OCI-LY3 (cell line): ENCODE measurements around the gene NRXN3.

ENCODE experiments used
- H2AFZ ChIP-seq: fragments of 200-600, 300-600 bp; shearing (Covaris generic); 2 replicates; pipeline ENCODE4 v1.6.0; 2014; ENCODE audit warnings: antibody characterized with exemption, low read depth, low read length
- H3K27ac ChIP-seq: fragments of 200-600, 300-600 bp; sonication (generic); 2 replicates; pipeline ENCODE4 v1.5.1; 2014; ENCODE audit warnings: mild to moderate bottlenecking, low read length, moderate library complexity, mixed read lengths
- H3K27me3 ChIP-seq: fragments of 200-600, 300-600 bp; sonication (generic); 2 replicates; pipeline ENCODE4 v1.6.1; 2014; ENCODE audit warnings: low read depth, low read length, mixed read lengths
- H3K36me3 ChIP-seq: fragments of 200-600, 300-600 bp; sonication (generic); replicated peaks from 2 replicates; pipeline ENCODE3; 2014; ENCODE audit warnings: low read depth, low read length, mixed read lengths
- H3K4me1 ChIP-seq: fragments of 300-600, 200-600 bp; sonication (generic); 2 replicates; pipeline ENCODE4 v1.6.1; 2014; ENCODE audit warnings: low read length, mixed read lengths
- H3K4me2 ChIP-seq: fragments of 200-600, 300-600 bp; sonication (generic); 2 replicates; pipeline ENCODE4 v1.6.1; 2014; ENCODE audit warnings: low read length, mixed read lengths
- H3K4me3 ChIP-seq: fragments of 300-600, 200-600 bp; sonication (generic); 2 replicates; pipeline ENCODE4 v1.5.1; 2014; ENCODE audit warnings: antibody characterized with exemption, mild to moderate bottlenecking, low read length, moderate library complexity
- H3K79me2 ChIP-seq: fragments of 300-600, 200-600 bp; shearing (Covaris generic); 2 replicates; pipeline ENCODE4 v1.6.1; 2014; ENCODE audit warnings: mild to moderate bottlenecking, low read length, mixed read lengths
- H3K9ac ChIP-seq: fragments of 300-600, 200-600 bp; shearing (Covaris generic); 2 replicates; pipeline ENCODE4 v1.6.0; 2014; ENCODE audit warnings: mild to moderate bottlenecking, low read length, moderate library complexity
- H3K9me3 ChIP-seq: fragments of 200-600, 300-600 bp; shearing (Covaris generic); 2 replicates; pipeline ENCODE4 v1.6.1; 2014; ENCODE audit warnings: low read length, mixed read lengths; ENCODE audit not compliant: insufficient read depth
- H4K20me1 ChIP-seq: fragments of 200-600, 300-600 bp; sonication (generic); 2 replicates; pipeline ENCODE4 v1.6.1; 2016; ENCODE audit warnings: low read length, mixed read lengths; ENCODE audit not compliant: insufficient read depth
- CTCF ChIP-seq: fragments of 200-600, 300-600 bp; sonication (generic); IDR thresholded peaks from 2 replicates; pipeline ENCODE4 v1.5.1; 2014; ENCODE audit warnings: antibody characterized with exemption, low read length, low read depth
- EZH2phosphoT487 ChIP-seq: fragments of 200-600 bp; shearing (Covaris generic); IDR thresholded peaks from 2 replicates; pipeline ENCODE4 v1.6.1; 2018; ENCODE audit warnings: antibody characterized with exemption, mixed run types, low read depth

NRXN3 gene

GRCh38 chr14:79734656-79735055, 1564.5 kb downstream of the NRXN3 start:
- Histone ChIP-seq H3K36me3 (no peaks in the 10 kb centered on the region), H3K27me3 (no peaks in the 10 kb centered on the region), H3K4me3 (no peak overlapping the region), H4K20me1 (no peaks in the 10 kb centered on the region), H3K9ac (no peak overlapping the region), H3K27ac (no peak overlapping the region), H3K79me2 (no peaks in the 10 kb centered on the region), H2AFZ (no peak overlapping the region), H3K9me3 (no peaks in the 10 kb centered on the region), H3K4me1 (no peaks in the 10 kb centered on the region), H3K4me2 (no peak overlapping the region)
- TF ChIP-seq EZH2phosphoT487 (no peak), CTCF (no peak)

GRCh38 chr14:79735121-79735520, 1564.9 kb downstream of the NRXN3 start:
- Histone ChIP-seq H3K4me2 (no peak overlapping the region), H3K36me3 (no peaks in the 10 kb centered on the region), H3K4me3 (no peak overlapping the region), H3K4me1 (no peaks in the 10 kb centered on the region), H2AFZ (no peak overlapping the region), H3K9ac (no peak overlapping the region), H4K20me1 (no peaks in the 10 kb centered on the region), H3K79me2 (no peaks in the 10 kb centered on the region), H3K27me3 (no peaks in the 10 kb centered on the region), H3K27ac (no peak overlapping the region), H3K9me3 (no peaks in the 10 kb centered on the region)
- TF ChIP-seq CTCF: no peak

GRCh38 chr14:79740066-79740601, 1570.0 kb downstream of the NRXN3 start:
- Histone ChIP-seq H3K9me3 (no peaks in the 10 kb centered on the region), H4K20me1 (no peaks in the 10 kb centered on the region), H3K36me3 (no peaks in the 10 kb centered on the region), H3K27me3 (no peaks in the 10 kb centered on the region), H2AFZ (no peak overlapping the region), H3K27ac (no peak overlapping the region), H3K79me2 (no peaks in the 10 kb centered on the region), H3K4me3 (no peak overlapping the region), H3K9ac (no peak overlapping the region), H3K4me1 (no peaks in the 10 kb centered on the region), H3K4me2 (no peak overlapping the region)
- no peak for TF ChIP-seq CTCF
- TF ChIP-seq EZH2phosphoT487: no peak

GRCh38 chr14:79742142-79742541, 1572.0 kb downstream of the NRXN3 start:
- H4K20me1 ChIP-seq: no peaks in the 10 kb centered on the region
- H3K27me3 ChIP-seq: no peaks in the 10 kb centered on the region
- H3K4me1 ChIP-seq: no peaks in the 10 kb centered on the region
- H2AFZ ChIP-seq: no peak overlapping the region
- no peaks in the 10 kb centered on the region for H3K79me2 ChIP-seq
- H3K36me3 ChIP-seq: no peaks in the 10 kb centered on the region
- H3K4me2 ChIP-seq: no peak overlapping the region
- H3K4me3 ChIP-seq: no peak overlapping the region
- no peaks in the 10 kb centered on the region for H3K9me3 ChIP-seq
- no peak overlapping the region for H3K9ac ChIP-seq
- TF ChIP-seq EZH2phosphoT487: no peak
- no peak for TF ChIP-seq CTCF
- no peak overlapping the region for H3K27ac ChIP-seq
